Measurements from ENCODE around the gene HS1BP3.

DNA sequence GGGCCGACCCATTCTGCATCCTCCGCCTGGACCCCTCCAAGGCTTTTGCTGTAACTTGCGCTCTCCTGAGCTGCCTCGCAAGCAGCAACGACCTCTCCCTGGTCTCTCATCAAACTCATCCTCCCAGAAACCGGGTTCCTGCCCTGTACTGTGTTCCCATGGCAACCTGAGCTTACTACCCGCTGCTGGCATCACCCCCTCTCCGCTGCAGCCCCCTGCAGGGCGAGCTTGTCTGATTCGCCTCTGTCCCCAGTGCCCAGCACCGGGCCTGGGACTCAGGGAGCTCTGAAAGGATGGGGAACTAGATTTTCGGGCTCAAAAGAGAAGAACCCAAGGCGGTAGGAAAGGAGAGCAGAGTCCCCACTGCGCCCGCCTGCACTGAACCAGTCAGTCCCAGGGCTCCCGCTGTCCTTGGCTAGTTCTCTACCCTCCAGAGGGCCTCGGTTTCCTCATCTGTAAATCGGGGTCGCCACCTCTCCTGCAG is 463 bp downstream of the HS1BP3 start:
- TF ChIP-seq EZH2phosphoT487 (IDR thresholded peaks at IDR 0.05; ENCODE audit: insufficient read depth, low read depth), result no peak
- no peak for TF ChIP-seq EZH2 (IDR thresholded peaks at IDR 0.05; ENCODE audit: insufficient read depth, poor library complexity, severe bottlenecking)

All from GM23248 (cell line).